SIG-M5 treated with dmso at 0.1 percent for 504 hours (cell line): ENCODE results near the gene INPPL1.
"Not testable (repeated sequence)": the region's sequence is repeated elsewhere in the genome, so short reads cannot be mapped to it uniquely, and the experiment has no call there.

Experiments
- DNase-seq: peaks from one replicate; lab custom pipeline; 2025; ENCODE audit not compliant: unreplicated experiment; lab: John Stamatoyannopoulos, UW

INPPL1 gene, protein sequence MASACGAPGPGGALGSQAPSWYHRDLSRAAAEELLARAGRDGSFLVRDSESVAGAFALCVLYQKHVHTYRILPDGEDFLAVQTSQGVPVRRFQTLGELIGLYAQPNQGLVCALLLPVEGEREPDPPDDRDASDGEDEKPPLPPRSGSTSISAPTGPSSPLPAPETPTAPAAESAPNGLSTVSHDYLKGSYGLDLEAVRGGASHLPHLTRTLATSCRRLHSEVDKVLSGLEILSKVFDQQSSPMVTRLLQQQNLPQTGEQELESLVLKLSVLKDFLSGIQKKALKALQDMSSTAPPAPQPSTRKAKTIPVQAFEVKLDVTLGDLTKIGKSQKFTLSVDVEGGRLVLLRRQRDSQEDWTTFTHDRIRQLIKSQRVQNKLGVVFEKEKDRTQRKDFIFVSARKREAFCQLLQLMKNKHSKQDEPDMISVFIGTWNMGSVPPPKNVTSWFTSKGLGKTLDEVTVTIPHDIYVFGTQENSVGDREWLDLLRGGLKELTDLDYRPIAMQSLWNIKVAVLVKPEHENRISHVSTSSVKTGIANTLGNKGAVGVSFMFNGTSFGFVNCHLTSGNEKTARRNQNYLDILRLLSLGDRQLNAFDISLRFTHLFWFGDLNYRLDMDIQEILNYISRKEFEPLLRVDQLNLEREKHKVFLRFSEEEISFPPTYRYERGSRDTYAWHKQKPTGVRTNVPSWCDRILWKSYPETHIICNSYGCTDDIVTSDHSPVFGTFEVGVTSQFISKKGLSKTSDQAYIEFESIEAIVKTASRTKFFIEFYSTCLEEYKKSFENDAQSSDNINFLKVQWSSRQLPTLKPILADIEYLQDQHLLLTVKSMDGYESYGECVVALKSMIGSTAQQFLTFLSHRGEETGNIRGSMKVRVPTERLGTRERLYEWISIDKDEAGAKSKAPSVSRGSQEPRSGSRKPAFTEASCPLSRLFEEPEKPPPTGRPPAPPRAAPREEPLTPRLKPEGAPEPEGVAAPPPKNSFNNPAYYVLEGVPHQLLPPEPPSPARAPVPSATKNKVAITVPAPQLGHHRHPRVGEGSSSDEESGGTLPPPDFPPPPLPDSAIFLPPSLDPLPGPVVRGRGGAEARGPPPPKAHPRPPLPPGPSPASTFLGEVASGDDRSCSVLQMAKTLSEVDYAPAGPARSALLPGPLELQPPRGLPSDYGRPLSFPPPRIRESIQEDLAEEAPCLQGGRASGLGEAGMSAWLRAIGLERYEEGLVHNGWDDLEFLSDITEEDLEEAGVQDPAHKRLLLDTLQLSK

DNA sequence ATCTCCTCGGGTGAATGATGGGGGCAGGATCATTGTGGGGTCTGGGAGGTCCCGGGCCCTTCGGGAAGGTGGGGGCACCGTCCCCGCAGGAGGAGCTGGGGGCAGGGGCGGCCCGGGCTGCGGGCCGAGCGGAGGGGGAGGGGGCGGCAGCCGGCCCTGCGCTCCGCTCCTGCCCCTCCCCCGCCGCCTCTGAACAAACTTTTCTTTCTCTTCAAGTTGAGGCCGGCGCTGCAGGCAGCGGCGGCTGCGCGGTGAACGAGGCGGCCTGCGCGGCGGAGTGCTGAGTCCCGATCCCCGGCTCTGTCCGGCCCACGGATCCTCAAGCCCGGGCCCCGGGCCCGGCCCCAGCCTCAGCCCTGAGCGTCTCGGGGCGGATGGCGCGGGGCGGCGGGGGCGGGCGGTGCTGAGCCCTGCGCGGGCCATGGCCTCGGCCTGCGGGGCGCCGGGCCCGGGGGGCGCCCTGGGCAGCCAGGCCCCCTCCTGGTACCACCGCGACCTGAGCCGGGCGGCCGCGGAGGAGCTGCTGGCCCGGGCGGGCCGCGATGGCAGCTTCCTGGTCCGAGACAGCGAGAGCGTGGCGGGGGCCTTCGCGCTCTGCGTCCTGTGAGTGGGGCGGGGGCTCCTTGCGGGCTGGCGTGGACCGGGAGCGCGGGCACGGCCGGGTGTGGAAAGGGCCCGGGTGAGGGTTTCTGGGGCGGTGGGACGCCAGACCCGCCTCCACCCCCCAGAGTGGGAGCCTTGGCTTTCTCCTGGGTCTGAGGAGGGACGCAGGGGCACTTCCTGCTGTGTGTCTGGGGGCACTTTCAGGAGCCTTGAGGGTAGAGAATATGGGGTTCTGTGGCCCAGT, at the start of gene INPPL1:
INPPL1 (plus strand) TSS at position 204 of the 847 bp plus-strand sequence; CDS start at position 422, 218 bp downstream.
- no peak for DNase-seq

DNA sequence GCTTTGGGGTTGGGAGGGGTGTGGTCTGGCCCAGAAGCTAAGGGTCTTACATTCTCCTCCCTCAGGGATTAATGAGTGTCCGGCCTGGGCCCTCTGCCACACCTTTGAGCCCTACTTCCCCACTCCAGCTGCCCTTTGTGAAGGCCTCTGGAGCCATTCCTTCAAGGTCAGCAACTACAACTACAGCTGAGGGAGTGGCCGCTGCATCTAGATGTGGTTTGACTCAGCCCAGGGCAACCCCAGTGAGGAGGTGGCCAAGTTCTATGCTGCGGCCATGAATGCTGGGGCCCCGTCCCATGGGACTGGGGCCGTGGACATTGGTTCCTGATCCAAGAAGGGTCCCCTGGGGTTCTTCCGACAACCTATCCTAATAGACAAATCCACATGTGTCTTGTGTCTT, 46.9 kb upstream of the INPPL1 start:
- DNase-seq: no peak

DNA sequence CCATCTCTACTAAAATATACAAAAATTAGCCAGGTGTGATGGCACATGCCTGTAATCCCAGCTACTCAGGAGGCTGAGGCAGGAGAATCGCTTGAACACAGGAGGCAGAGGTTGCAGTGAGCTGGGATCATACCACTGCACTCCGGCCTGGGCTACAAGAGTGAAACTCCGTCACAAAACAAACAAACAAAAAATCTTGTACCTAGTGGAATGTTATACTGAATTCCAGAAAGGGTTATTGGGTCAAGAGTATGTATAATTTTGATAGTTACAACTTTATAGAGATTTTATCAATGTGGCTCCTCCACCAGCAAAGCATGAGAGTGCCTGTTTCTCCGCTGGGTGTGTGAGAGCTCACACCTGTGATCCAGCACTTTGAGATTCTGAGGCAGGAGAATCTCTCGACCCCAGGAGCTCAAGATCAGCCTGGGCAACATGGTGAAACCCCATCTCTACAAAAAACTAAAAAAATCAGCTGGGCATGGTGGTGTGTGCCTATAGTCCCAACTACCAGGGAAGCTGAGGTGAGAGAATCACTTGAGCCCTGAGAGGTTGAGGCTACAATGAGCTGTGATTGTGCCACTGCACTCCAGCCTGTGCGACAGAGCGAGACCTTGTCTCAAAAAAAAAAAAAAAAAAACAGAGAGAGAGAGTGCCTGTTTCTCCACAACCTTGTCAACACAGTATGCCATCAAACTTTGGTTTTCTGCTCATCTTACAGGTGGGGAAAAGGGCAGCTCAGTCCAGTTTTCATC, 45.3 kb upstream of the INPPL1 start:
- DNase-seq: peak; percentile 18

DNA sequence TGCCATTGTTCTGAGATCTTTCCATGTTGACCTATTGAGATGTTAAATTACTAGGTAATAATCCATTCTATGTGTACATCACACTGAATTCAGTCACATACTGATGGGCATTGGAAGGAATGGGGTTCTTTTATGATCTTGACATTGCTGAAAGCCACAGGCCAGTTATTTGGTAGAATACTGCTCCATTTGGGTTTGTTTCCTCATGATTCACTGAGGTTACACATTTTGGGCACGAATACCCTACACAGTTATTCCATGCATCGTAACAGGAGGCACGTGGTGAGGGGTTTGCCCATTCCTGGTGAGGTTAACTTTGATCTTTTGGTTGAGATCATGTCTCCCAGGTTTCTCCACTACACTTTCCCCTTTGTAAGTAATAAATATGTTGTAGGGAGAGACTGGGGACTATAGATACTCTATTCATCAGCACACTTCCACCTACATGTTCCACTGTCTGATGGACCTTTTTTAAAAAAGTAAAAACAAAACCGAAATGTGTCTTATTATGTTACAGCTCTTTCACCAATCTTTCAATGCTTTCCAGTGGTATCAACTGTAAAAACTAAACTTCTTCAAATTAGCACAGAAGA, 44.7 kb upstream of the INPPL1 start:
- no peak for DNase-seq

DNA sequence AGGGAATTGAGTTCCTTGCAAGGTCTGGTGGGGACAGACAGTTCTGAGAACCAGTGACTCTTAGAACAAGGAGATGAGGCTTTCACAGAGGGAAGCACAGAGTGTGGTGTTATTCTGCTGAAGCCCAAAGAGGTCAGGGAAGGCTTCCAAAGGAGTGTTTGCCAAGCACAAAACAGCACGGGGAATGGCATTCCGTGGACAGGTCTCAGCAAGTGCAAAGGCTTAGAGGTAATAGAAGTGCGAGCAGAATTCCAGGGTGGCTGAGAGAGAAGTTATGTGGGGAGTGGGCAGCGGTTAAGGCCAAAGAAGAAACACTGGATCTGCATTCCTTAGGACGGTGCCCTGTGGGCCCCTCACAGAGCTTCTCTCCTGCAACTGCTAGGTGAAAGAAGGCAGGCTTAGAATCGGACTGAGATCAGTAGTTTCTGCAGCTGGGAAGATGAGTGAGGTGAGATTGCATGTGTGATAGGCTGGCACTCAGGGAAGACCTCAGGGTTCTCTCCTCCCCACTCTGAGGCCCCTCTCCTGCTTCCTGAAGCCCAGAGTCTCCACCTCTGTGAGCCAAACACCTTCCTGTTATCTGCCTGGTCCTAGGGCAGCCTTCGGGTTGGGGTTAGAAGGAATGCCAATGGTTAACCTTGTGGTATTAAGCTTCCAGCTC, 43.5 kb upstream of the INPPL1 start:
- not testable (repeated sequence) for DNase-seq

DNA sequence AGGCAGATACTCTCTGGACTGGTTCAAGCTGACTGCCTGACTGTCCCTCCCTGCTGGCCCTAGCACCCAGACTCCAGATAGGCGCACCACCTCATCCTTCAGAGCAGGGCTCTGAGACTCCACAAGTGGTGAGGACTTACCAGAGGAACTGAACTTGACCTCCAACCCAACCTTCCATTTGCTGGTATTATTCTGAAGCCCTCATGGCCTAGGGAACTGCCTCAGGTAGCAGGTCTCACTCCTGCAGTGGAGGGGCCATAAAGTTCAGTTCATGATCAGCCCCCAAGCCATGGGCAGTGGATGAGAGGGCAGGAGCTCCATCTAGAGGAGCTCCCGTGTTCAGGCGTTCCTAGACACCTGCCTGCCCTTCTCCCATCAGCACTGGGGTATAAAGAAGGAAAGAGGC, 43.0 kb upstream of the INPPL1 start:
- not testable (repeated sequence) for DNase-seq

DNA sequence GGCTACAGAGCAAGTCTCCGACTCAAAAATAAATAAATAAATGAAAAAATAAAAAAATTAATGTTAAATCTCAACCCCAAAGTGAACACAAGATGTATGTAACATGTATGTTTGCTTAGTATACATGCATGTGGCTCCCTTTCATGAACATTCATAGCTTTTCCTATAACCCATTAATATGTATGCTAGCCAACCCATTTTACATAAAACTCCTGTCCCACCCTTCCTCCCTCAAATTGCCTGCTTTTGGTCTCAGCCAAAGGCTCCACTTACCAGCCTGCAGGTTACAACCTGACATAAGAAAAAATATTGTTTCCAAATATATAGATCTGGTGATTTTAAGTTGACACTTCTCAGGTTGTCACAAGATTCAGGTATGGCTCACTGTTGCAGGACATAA, 36.3 kb upstream of the INPPL1 start:
- DNase-seq: no peak

DNA sequence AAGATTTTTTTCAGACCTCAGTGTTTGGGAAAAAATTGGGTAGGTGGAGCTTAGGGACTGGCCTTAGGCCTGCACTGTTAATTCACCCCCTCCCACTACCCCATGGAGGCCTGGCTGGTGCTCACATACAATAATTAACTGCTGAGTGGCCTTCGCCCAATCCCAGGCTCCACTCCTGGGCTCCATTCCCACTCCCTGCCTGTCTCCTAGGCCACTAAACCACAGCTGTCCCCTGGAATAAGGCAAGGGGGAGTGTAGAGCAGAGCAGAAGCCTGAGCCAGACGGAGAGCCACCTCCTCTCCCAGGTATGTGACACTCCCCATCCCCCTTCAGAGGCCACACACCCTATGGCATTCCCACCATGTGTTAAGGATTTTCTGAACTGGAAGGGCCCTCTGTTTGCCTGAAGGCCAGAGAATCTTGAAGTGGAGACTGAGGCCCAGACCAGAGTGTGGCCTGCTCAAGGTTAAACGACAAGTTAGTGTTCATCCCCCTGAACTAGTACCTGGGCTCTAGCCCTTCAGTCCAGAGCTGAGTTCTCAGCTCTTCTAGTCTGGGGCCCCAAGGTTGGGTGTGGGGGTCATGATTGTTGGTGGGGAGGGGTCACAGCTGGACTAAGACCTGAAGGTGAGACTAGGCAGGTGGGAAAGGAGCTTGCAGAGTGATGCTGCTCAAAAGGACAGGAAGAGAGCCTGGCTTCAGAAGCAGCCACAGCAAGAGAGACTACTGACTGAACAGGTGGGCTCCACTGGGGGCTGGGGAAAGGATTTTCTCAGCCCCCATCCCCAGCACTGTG, 34.9 kb upstream of the INPPL1 start:
- DNase-seq: no peak

DNA sequence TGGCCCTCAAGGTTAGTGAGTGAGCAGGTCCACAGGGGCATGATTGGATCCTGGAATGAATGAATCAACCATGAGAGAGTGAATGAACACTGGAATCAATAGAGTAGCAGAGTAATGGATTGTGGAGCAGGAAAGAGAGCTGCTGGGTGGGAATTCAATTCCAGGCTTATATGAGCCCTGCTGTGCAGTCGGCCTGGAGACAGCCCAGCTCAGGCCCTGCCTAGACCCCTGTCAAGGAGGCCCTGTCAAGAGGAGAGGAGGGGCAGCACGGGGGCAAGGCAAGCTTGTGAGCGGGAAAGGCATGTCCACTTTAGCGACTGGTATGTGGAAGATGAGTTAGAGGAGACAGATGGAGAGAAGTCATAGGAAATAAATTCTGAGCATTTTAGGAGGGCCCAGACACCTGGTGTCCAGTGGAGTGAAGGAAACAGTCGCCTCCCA, 33.9 kb upstream of the INPPL1 start:
- DNase-seq: no peak

DNA sequence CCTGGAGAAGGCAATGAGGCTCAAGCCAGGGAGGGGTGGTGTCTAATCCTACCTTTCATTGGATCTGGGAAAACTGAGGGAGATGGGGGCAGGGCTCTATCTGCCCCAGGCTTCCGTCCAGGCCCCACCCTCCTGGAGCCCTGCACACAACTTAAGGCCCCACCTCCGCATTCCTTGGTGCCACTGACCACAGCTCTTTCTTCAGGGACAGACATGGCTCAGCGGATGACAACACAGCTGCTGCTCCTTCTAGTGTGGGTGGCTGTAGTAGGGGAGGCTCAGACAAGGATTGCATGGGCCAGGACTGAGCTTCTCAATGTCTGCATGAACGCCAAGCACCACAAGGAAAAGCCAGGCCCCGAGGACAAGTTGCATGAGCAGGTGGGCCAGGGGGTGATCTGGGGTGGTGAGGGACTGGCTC, 32.6 kb upstream of the INPPL1 start, which contains the start of gene FOLR1:
FOLR1 (plus strand) TSS at position 180 of the 421 bp plus-strand sequence; CDS start at position 214, 34 bp downstream.
- DNase-seq: no peak

DNA sequence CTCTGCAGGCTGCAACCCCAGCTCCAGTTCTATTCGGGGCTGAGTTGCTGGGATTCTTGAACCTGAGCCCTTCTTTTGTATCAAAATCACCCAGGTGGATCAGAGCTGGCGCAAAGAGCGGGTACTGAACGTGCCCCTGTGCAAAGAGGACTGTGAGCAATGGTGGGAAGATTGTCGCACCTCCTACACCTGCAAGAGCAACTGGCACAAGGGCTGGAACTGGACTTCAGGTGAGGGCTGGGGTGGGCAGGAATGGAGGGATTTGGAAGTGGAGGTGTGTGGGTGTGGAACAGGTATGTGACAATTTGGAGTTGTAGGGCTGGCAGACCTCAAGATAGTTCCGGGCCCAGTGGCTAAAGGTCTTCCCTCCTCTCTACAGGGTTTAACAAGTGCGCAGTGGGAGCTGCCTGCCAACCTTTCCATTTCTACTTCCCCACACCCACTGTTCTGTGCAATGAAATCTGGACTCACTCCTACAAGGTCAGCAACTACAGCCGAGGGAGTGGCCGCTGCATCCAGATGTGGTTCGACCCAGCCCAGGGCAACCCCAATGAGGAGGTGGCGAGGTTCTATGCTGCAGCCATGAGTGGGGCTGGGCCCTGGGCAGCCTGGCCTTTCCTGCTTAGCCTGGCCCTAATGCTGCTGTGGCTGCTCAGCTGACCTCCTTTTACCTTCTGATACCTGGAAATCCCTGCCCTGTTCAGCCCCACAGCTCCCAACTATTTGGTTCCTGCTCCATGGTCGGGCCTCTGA, 28.9 kb upstream of the INPPL1 start:
- DNase-seq: no peak

DNA sequence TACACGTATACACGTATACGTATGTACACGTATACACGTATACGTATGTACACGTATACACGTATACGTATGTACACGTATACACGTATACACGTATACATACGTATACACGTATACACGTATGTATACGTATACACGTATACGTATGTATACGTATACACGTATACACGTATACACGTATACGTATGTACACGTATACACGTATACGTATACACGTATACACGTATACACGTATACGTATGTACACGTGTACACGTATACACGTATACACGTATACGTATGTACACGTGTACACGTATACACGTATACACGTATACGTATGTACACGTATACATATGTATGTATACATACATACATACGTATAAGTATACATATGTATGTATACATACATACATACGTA, 23.1 kb upstream of the INPPL1 start:
- DNase-seq: not testable (repeated sequence)

DNA sequence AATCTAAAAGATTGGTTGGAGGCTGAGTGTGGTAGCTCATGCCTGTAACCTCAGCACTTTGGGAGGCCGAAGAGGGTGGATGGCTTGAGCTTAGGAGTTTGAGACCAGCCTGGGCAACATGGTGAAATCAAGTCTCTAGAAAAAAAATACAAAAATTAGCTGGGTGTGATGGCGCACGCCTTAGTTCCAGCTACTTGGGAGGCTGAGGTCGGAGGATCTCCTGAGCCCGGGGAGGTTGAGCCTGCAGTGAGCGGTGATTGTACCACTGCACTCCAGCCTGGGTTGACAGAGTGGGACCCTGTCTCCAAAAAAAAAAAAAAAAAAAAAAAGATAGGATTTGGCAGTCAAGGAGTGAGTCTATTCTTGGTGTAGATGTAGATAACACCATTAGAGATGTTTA, 22.0 kb upstream of the INPPL1 start:
- no peak for DNase-seq

DNA sequence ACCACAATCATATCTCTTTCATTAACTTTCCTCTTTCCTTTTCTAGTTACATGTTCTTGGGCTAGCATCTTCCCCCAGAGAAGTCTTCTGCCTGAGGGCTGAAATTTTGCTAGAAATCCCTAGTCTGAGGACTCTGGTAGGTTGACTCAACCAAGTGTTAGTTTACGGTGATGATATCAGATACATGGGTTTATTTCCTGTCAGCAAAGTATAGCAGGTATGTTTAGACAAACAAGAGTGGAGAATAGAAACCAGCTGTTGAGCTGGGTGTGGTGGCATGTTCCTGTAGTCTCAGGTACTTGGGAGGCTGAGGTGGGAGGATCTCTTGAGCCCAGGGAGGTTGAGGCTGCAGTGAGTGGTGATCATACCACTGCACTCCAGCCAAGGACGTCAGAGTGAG, 21.4 kb upstream of the INPPL1 start:
- no peak for DNase-seq

DNA sequence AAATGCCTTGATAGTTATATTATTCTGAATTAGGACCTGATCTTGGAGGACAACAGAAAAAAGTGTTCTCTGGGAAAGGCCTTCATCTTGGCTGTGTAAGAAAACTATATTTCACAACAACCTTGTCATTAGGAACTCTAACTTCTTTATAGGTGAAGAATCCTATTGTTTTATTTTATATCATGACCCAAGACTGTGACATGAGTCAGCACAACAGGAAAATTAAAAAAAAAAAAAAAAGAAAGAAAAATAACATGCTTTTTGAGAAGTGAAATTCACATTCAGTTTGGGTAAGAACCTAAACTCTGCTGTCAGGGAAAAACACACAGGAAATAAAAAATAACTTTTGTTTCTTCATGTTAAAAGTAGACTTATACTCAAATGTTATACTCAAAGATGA, 19.7 kb upstream of the INPPL1 start:
- DNase-seq: no peak

DNA sequence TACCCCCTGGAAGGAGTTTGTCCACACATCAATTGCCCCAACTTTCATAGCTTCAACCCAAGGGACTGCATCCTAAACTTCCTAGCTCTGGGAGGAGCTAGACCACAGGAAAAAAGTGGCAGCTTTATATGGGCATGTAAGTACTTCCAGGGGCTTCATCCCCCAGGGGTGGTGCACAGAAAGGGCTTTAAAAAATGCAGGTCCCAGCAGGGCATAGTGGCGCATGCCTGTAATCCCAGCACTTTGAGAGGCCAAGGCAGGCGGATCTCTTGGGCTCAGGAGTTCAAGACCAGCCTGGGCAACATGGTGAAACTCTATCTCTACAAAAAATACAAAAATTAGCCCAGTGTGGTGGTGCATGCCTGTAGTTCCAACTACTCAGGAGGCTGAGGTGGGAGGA, 17.8 kb upstream of the INPPL1 start:
- not testable (repeated sequence) for DNase-seq

DNA sequence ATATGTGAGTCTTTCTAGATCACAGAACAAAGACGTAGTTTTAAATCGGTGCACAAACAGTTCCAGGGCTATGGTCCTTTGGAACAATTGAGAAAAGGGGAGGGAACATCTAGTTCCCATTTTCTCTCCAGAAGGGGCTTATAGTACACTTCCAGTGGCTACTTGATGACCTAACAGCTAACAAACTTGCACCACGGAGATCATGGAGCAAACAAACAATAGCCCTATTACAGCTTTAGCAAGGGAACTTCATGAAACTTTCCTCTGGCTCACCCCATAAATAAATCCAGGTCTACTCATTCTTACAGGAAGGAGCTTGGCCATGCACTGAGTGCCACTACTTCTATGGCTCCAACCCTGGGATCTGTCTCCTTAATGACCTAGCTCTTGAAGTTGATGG, 16.3 kb upstream of the INPPL1 start:
- no peak for DNase-seq
